Stimulated activated naive B cell treated with anti-CD40 and anti-IgM and Interleukin-4, amounts not matched to agents 10 μg/mL and 1 μg/mL and 100 μg/mL, for 72 hours (primary cell): ENCODE measurements around the gene ADAMTS5.

Experiments used
- ATAC-seq, 2 donors: fragments of 150-1000 bp; cut with Tn5 transposase; replicated peaks; 2 replicates each; pipeline ENCODE4 v1.10.0; 2021; ENCODE audit warnings: moderate library complexity in 1 of 2
- DNase-seq: peaks from one replicate; pipeline ENCODE4 v3.0.0; 2021
- H3K27ac Mint-ChIP-seq: one replicate; pipeline ENCODE4 v1.8.0; 2022; ENCODE audit warnings: mild to moderate bottlenecking, mixed read lengths
- H3K27me3 Mint-ChIP-seq, 2 donors: one replicate each; pipeline ENCODE4 v1.8.0; 2022; ENCODE audit warnings: mixed read lengths in 2 of 2
- H3K36me3 Mint-ChIP-seq, 2 donors: one replicate each; pipeline ENCODE4 v1.8.0; 2022; ENCODE audit warnings: mixed read lengths in 2 of 2, mild to moderate bottlenecking in 1 of 2
- H3K4me1 Mint-ChIP-seq, 2 donors: one replicate each; pipeline ENCODE4 v1.8.0; 2022; ENCODE audit warnings: mixed read lengths in 2 of 2, mild to moderate bottlenecking in 1 of 2
- H3K4me3 Mint-ChIP-seq, 2 donors: one replicate each; pipeline ENCODE4 v1.8.0; 2022; ENCODE audit warnings: mild to moderate bottlenecking in 2 of 2, mixed read lengths in 2 of 2, moderate library complexity in 1 of 2
- H3K9me3 Mint-ChIP-seq, 2 donors: one replicate each; pipeline ENCODE4 v1.8.0; 2022; ENCODE audit warnings: mixed read lengths in 2 of 2, mild to moderate bottlenecking in 1 of 2

Gene ADAMTS5

GRCh38 chr21:26888256-26888655 lies 78.6 kb downstream of the ADAMTS5 start:
- ATAC-seq: no peak
- H3K4me1 Mint-ChIP-seq: no peaks in the 10 kb centered on the region
- DNase-seq: no peak
- no peaks in the 10 kb centered on the region for H3K27me3 Mint-ChIP-seq
- H3K36me3 Mint-ChIP-seq: no peaks in the 10 kb centered on the region
- H3K27ac Mint-ChIP-seq: no peak overlapping the region
- H3K9me3 Mint-ChIP-seq: no peaks in the 10 kb centered on the region
- H3K4me3 Mint-ChIP-seq: no peak overlapping the region

- Mint-ChIP-seq H3K4me1 (no peaks in the 10 kb centered on the region), H3K36me3 (no peaks in the 10 kb centered on the region), H3K9me3 (no peaks in the 10 kb centered on the region), H3K27me3 (no peaks in the 10 kb centered on the region), H3K27ac (no peak overlapping the region), H3K4me3 (no peak overlapping the region)
- ATAC-seq: no peak
- no peak for DNase-seq
Observed at GRCh38 chr21:26887251-26887650, 79.6 kb downstream of the ADAMTS5 start.

GRCh38 chr21:26884436-26884835 lies 82.5 kb downstream of the ADAMTS5 start:
- no peak overlapping the region for H3K4me3 Mint-ChIP-seq
- DNase-seq (no peak), ATAC-seq (no peak)
- no peaks in the 10 kb centered on the region for H3K27me3 Mint-ChIP-seq
- no peaks in the 10 kb centered on the region for H3K9me3 Mint-ChIP-seq
- H3K36me3 Mint-ChIP-seq: no peaks in the 10 kb centered on the region
- H3K4me1 Mint-ChIP-seq: no peaks in the 10 kb centered on the region
- no peak overlapping the region for H3K27ac Mint-ChIP-seq

GRCh38 chr21:26883768-26884167 lies 83.1 kb downstream of the ADAMTS5 start:
- Mint-ChIP-seq H3K9me3 (no peaks in the 10 kb centered on the region), H3K36me3 (no peaks in the 10 kb centered on the region), H3K27me3 (no peaks in the 10 kb centered on the region), H3K4me3 (no peak overlapping the region), H3K27ac (no peak overlapping the region), H3K4me1 (no peaks in the 10 kb centered on the region)
- DNase-seq: no peak
- no peak for ATAC-seq

GRCh38 chr21:26881504-26882228 lies 85.2 kb downstream of the ADAMTS5 start:
- Mint-ChIP-seq H3K36me3 (no peaks in the 10 kb centered on the region), H3K27ac (no peak overlapping the region), H3K9me3 (no peaks in the 10 kb centered on the region), H3K4me1 (peaks cover 0 to 4% of the 10 kb centered on the region in 2 donors), H3K27me3 (no peaks in the 10 kb centered on the region), H3K4me3 (no peak overlapping the region)
- ATAC-seq (no peak), DNase-seq (no peak)

GRCh38 chr21:26877018-26877417 lies 89.9 kb downstream of the ADAMTS5 start:
- peaks cover 0 to 4% of the 10 kb centered on the region in 2 donors for H3K4me1 Mint-ChIP-seq
- H3K27me3 Mint-ChIP-seq: no peaks in the 10 kb centered on the region
- peaks cover 0 to 2% of the 10 kb centered on the region in 2 donors for H3K9me3 Mint-ChIP-seq
- H3K4me3 Mint-ChIP-seq: no peak overlapping the region
- no peak for DNase-seq
- H3K27ac Mint-ChIP-seq: no peak overlapping the region
- ATAC-seq: no peak
- H3K36me3 Mint-ChIP-seq: no peaks in the 10 kb centered on the region

- DNase-seq: no peak
- Mint-ChIP-seq H3K36me3 (no peaks in the 10 kb centered on the region), H3K27me3 (no peaks in the 10 kb centered on the region), H3K4me3 (no peak overlapping the region), H3K4me1 (peaks cover 0 to 4% of the 10 kb centered on the region in 2 donors), H3K9me3 (peaks cover 0 to 2% of the 10 kb centered on the region in 2 donors), H3K27ac (no peak overlapping the region)
- ATAC-seq: no peak
Observed at GRCh38 chr21:26874347-26874746, 92.5 kb downstream of the ADAMTS5 start.
